ENCODE results near the gene RAVER2. TPM values are rescaled to one million over a fixed set of nuclear protein-coding genes. Genes with fewer than 3 reads are reported as not detected.

RAVER2 gene
- polyA plus RNA-seq, 3 donors = 0.38 to 1.3 (median 0.69) TPM

DNA sequence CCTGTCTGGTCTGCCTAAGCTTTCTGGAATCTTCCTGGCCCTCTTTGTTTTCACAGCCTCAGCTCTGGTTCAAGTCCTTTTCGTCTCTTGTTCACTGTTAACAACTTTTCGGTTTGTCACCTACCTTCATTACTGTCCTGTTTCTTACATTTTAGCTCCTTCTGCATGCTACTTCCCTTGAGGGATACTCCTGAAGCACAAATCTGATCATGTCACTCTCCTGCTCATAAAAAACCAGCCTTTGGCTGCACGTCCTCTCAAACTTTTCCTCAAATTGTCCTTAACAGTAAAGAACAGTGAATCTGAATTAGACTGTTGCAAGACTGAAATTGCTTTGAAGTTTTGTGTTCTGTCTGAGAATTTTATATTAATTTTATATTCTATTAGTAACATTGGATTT, 3.3 kb downstream of the RAVER2 start:
- Histone ChIP-seq H3K4me3 (replicated peaks in 1 of 3; ENCODE audit: low read depth in 2 of 3, low read length in 3 of 3) (no peak overlapping the region), H3K27me3 (ENCODE audit: control insufficient read depth in 2 of 2, insufficient read depth in 2 of 2, low read length in 2 of 2) (peaks cover 0 to 10% of the 10 kb centered on the region in 2 donors), H3K4me1 (ENCODE audit: control insufficient read depth in 1 of 2, insufficient read depth in 2 of 2, low read length in 2 of 2) (peaks cover 19 to 22% of the 10 kb centered on the region in 2 donors), H3K79me2 (ENCODE audit: insufficient read depth, low read length) (no peaks in the 10 kb centered on the region), H3K9ac (ENCODE audit: insufficient read depth, low read length, poor library complexity, severe bottlenecking) (no peak overlapping the region), H3K36me3 (replicated peaks in 1 of 2; ENCODE audit: control insufficient read depth in 1 of 2, insufficient read depth in 2 of 2, low read length in 2 of 2) (no peaks in the 10 kb centered on the region), H3K9me3 (replicated peaks in 1 of 2; ENCODE audit: control insufficient read depth in 1 of 2, insufficient read depth in 1 of 2, low read length in 2 of 2) (no peaks in the 10 kb centered on the region), H3K27ac (ENCODE audit: low read depth in 1 of 2, low read length in 2 of 2) (no peak overlapping the region), H3K4me2 (replicated peaks; ENCODE audit: extremely low read depth, low read length, poor library complexity, severe bottlenecking) (no peak overlapping the region), H4K20me1 (ENCODE audit: insufficient read depth, low read length) (no peaks in the 10 kb centered on the region), H2AFZ (ENCODE audit: insufficient read depth, low read depth, low read length, poor library complexity, severe bottlenecking) (no peak overlapping the region)
- H3K4me3 Mint-ChIP-seq = no peak overlapping the region
- peaks cover 3 to 10% (median 4%) of the 10 kb centered on the region in 3 donors for H3K27me3 Mint-ChIP-seq (ENCODE audit: low read depth in 3 of 3)
- peaks cover 0 to 2% (median 0%) of the 10 kb centered on the region in 7 donors for H3K9me3 Mint-ChIP-seq
- TF ChIP-seq, protein P1, sequence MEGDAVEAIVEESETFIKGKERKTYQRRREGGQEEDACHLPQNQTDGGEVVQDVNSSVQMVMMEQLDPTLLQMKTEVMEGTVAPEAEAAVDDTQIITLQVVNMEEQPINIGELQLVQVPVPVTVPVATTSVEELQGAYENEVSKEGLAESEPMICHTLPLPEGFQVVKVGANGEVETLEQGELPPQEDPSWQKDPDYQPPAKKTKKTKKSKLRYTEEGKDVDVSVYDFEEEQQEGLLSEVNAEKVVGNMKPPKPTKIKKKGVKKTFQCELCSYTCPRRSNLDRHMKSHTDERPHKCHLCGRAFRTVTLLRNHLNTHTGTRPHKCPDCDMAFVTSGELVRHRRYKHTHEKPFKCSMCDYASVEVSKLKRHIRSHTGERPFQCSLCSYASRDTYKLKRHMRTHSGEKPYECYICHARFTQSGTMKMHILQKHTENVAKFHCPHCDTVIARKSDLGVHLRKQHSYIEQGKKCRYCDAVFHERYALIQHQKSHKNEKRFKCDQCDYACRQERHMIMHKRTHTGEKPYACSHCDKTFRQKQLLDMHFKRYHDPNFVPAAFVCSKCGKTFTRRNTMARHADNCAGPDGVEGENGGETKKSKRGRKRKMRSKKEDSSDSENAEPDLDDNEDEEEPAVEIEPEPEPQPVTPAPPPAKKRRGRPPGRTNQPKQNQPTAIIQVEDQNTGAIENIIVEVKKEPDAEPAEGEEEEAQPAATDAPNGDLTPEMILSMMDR (IDR thresholded peaks at IDR 0.05) = no peak
- no peaks in the 10 kb centered on the region for H3K36me3 Mint-ChIP-seq
- peaks cover 26% of the 10 kb centered on the region for H3K4me1 Mint-ChIP-seq
- DNase-seq = no peak
- intact Hi-C loops (cut with micrococcal nuclease) = no loop called here
- no peak overlapping the region for H3K27ac Mint-ChIP-seq
- 97% methylated on average over 2 of the region's 3 CpGs for WGBS (ENCODE audit: insufficient coverage)

DNA sequence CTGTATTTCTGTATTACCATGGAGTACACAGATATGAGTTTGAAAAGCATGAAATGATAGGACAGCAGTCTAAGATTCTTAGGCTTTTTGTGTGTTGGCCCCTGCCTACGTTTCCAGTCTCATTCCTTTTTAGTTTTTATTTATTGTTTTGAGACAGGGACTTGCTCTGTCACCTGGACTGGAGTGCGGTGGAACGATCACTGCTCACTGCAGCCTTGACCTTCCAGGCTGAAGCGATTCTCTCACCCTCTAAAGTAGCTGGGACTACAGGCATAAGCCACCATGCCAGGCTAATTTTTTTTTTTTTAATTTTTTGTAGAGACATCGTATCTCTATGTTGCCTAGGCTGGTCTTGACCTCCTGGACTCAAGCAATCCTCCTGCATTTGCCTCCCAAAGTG, 3.8 kb downstream of the RAVER2 start:
- DNase-seq = no peak
- no peaks in the 10 kb centered on the region for H4K20me1 ChIP-seq (ENCODE audit: insufficient read depth, low read length)
- no peak overlapping the region for H3K27ac Mint-ChIP-seq

More for the DNA sequence above, 3.8 kb downstream of the RAVER2 start:
- H3K9ac ChIP-seq (ENCODE audit: insufficient read depth, low read length, poor library complexity, severe bottlenecking) = no peak overlapping the region
- no peak overlapping the region for H3K4me2 ChIP-seq (replicated peaks; ENCODE audit: extremely low read depth, low read length, poor library complexity, severe bottlenecking)
- Mint-ChIP-seq H3K4me3 (no peak overlapping the region), H3K36me3 (no peaks in the 10 kb centered on the region), H3K4me1 (peaks cover 26% of the 10 kb centered on the region), H3K27me3 (ENCODE audit: low read depth in 3 of 3) (peaks cover 3 to 7% (median 4%) of the 10 kb centered on the region in 3 donors), H3K9me3 (peaks cover 0 to 2% (median 0%) of the 10 kb centered on the region in 7 donors)
- TF ChIP-seq, protein P1 (IDR thresholded peaks at IDR 0.05) = no peak
- no peak overlapping the region for H3K27ac ChIP-seq (ENCODE audit: low read depth in 1 of 2, low read length in 2 of 2)
- WGBS (ENCODE audit: insufficient coverage) = 80% methylated on average over 1 of the region's 5 CpGs
- intact Hi-C loops (cut with micrococcal nuclease) = no loop called here
- no peaks in the 10 kb centered on the region for H3K36me3 ChIP-seq (replicated peaks in 1 of 2; ENCODE audit: control insufficient read depth in 1 of 2, insufficient read depth in 2 of 2, low read length in 2 of 2)
- H3K4me3 ChIP-seq (replicated peaks in 1 of 3; ENCODE audit: low read depth in 2 of 3, low read length in 3 of 3) = no peak overlapping the region
- no peaks in the 10 kb centered on the region for H3K9me3 ChIP-seq (replicated peaks in 1 of 2; ENCODE audit: control insufficient read depth in 1 of 2, insufficient read depth in 1 of 2, low read length in 2 of 2)
- peaks cover 19 to 22% of the 10 kb centered on the region in 2 donors for H3K4me1 ChIP-seq (ENCODE audit: control insufficient read depth in 1 of 2, insufficient read depth in 2 of 2, low read length in 2 of 2)
- no peaks in the 10 kb centered on the region for H3K79me2 ChIP-seq (ENCODE audit: insufficient read depth, low read length)
- H2AFZ ChIP-seq (ENCODE audit: insufficient read depth, low read depth, low read length, poor library complexity, severe bottlenecking) = no peak overlapping the region
- peaks cover 0 to 6% of the 10 kb centered on the region in 2 donors for H3K27me3 ChIP-seq (ENCODE audit: control insufficient read depth in 2 of 2, insufficient read depth in 2 of 2, low read length in 2 of 2)

All from CD14-positive monocyte (primary cell).